A673 (cell line): Measurements from ENCODE around the gene TSTD1. TPM values are rescaled to one million over a fixed set of nuclear protein-coding genes. Genes with fewer than 3 reads are reported as not detected.
A peak's percentile ranks its signal among the peaks of the same experiment; 100 is the strongest.
"Not testable (repeated sequence)": the region's sequence is repeated elsewhere in the genome, so short reads cannot be mapped to it uniquely, and the experiment has no call there.

ENCODE experiments used
- BruUV-seq: library from RNA; stranded (reverse); fragments of 400-500 nt; replicated peaks from 2 replicates; lab custom pipeline; 2021; lab: Mats Ljungman, UMichigan
- CTCF ChIA-PET: fragments of 300-600 bp; sonication (Branson Sonifier 250); formaldehyde crosslinking; loops from one replicate; lab custom pipeline; 2022; ENCODE audit warnings: antibody characterized with exemption; lab: Charles Lee
- POLR2A ChIA-PET: fragments of 300-600 bp; sonication (Branson Sonifier 250); formaldehyde crosslinking; loops from one replicate; lab custom pipeline; 2022; ENCODE audit warnings: antibody characterized with exemption; ENCODE audit not compliant: low non-redundant PET; lab: Charles Lee
- DNase-seq: peaks from one replicate; pipeline ENCODE4 v3.0.0-alpha.2; 2015; ENCODE audit warnings: low spot score
- H3K27ac ChIP-seq: fragments of 200-600 bp; sonication (generic); 2 replicates; pipeline ENCODE4 v1.5.1; 2016; ENCODE audit warnings: mixed run types, low read depth, mild to moderate bottlenecking, mixed read lengths, antibody characterized with exemption, low read length; ENCODE audit not compliant: poor library complexity, severe bottlenecking
- H3K27me3 ChIP-seq: fragments of 200-600 bp; sonication (generic); replicated peaks from 2 replicates; pipeline ENCODE4 v1.6.1; 2017; ENCODE audit warnings: mixed run types, low read depth, mild to moderate bottlenecking, mixed read lengths, antibody characterized with exemption, low read length; ENCODE audit not compliant: insufficient read depth, poor library complexity
- H3K36me3 ChIP-seq: fragments of 200-600 bp; sonication (generic); 2 replicates; pipeline ENCODE4 v1.6.1; 2016; ENCODE audit warnings: mixed run types, mild to moderate bottlenecking, mixed read lengths, antibody characterized with exemption, low read length; ENCODE audit not compliant: insufficient read depth, poor library complexity, severe bottlenecking
- H3K4me1 ChIP-seq: fragments of 200-600 bp; sonication (generic); 2 replicates; pipeline ENCODE4 v1.6.1; 2017; ENCODE audit warnings: mixed run types, mild to moderate bottlenecking, mixed read lengths, antibody characterized with exemption, low read length; ENCODE audit not compliant: insufficient read depth, poor library complexity, severe bottlenecking
- H3K4me3 ChIP-seq: fragments of 200-600 bp; sonication (generic); 2 replicates; pipeline ENCODE4 v1.5.1; 2016; ENCODE audit warnings: low read depth, mixed run types, mild to moderate bottlenecking, mixed read lengths, low read length; ENCODE audit not compliant: poor library complexity, severe bottlenecking
- H3K9me3 ChIP-seq: fragments of 200-600 bp; sonication (generic); 2 replicates; pipeline ENCODE4 v1.6.1; 2016; ENCODE audit warnings: mixed run types, low read depth, mild to moderate bottlenecking, mixed read lengths, antibody characterized with exemption, low read length; ENCODE audit not compliant: poor library complexity, severe bottlenecking
- EZH2 ChIP-seq: fragments of 200-600 bp; sonication (generic); IDR thresholded peaks from 2 replicates; pipeline ENCODE4 v1.6.1; 2017; ENCODE audit warnings: borderline replicate concordance, low read depth, mild to moderate bottlenecking, mixed read lengths, antibody characterized with exemption, low read length; ENCODE audit not compliant: poor library complexity, severe bottlenecking
- intact Hi-C: fragments of 100-400 bp; cut with micrococcal nuclease; formaldehyde crosslinking; loops from one replicate; pipeline ENCODE4 v1.10.0; 2022; ENCODE audit not compliant: unreplicated experiment
- total RNA-seq: library from RNA; stranded (reverse); gene quantifications from 2 replicates; pipeline ENCODE4 v1.2.3, GENCODE V29; 2021
- TF ChIP-seq, protein P1 (sequence below): fragments of 300-800, 200-600 bp; sonication (generic); conservative IDR thresholded peaks from 2 replicates; pipeline ENCODE4 v1.5.1; 2017; ENCODE audit warnings: low read depth, mild to moderate bottlenecking, antibody characterized with exemption, low read length, moderate library complexity, mixed read lengths

Gene TSTD1
- total RNA-seq, 1 experiment from 2014 or later = 1.3 TPM

GRCh38 chr1:161022432-161022831 lies 16.3 kb downstream of the TSTD1 start:
- intact Hi-C loops, H3K36me3 ChIP-seq, H3K27me3 ChIP-seq, CTCF ChIA-PET, POLR2A ChIA-PET, H3K27ac ChIP-seq, H3K9me3 ChIP-seq, H3K4me1 ChIP-seq, H3K4me3 ChIP-seq, DNase-seq, BruUV-seq: not testable (repeated sequence)

GRCh38 chr1:161021970-161022353 lies 16.8 kb downstream of the TSTD1 start:
- ChIA-PET POLR2A (no interaction called here), CTCF (interaction anchor here (0.6 kb wide), 1 partner anchor 36 kb away, joined by 4 read pairs; no protein-coding TSS in a partner anchor)
- intact Hi-C loops = no loop called here
- peak overlapping the region; percentile 60 for H3K4me3 ChIP-seq
- H3K9me3 ChIP-seq = no peaks in the 10 kb centered on the region
- no TSS peak for BruUV-seq
- DNase-seq = no peak
- no peak overlapping the region for H3K27ac ChIP-seq
- no peak for TF ChIP-seq EZH2
- TF ChIP-seq, protein P1, sequence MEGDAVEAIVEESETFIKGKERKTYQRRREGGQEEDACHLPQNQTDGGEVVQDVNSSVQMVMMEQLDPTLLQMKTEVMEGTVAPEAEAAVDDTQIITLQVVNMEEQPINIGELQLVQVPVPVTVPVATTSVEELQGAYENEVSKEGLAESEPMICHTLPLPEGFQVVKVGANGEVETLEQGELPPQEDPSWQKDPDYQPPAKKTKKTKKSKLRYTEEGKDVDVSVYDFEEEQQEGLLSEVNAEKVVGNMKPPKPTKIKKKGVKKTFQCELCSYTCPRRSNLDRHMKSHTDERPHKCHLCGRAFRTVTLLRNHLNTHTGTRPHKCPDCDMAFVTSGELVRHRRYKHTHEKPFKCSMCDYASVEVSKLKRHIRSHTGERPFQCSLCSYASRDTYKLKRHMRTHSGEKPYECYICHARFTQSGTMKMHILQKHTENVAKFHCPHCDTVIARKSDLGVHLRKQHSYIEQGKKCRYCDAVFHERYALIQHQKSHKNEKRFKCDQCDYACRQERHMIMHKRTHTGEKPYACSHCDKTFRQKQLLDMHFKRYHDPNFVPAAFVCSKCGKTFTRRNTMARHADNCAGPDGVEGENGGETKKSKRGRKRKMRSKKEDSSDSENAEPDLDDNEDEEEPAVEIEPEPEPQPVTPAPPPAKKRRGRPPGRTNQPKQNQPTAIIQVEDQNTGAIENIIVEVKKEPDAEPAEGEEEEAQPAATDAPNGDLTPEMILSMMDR = no peak
- H3K36me3 ChIP-seq = no peaks in the 10 kb centered on the region
- peaks cover 9% of the 10 kb centered on the region for H3K4me1 ChIP-seq
- peaks cover 9% of the 10 kb centered on the region for H3K27me3 ChIP-seq

- H3K9me3 ChIP-seq = no peaks in the 10 kb centered on the region
- no TSS peak for BruUV-seq
- H3K4me3 ChIP-seq = peak overlapping the region; percentile 60
- TF ChIP-seq EZH2 = no peak
- TF ChIP-seq, protein P1 = no peak
- no peak overlapping the region for H3K27ac ChIP-seq
- ChIA-PET CTCF (interaction anchor here (0.6 to 0.9 kb wide), 3 partner anchors 31 to 46 kb away, joined by 4 to 9 read pairs (median 4); no protein-coding TSS in a partner anchor), POLR2A (interaction anchor here (0.6 kb wide), 1 partner anchor 111 kb away, joined by 4 read pairs; no protein-coding TSS in a partner anchor)
- peaks cover 9% of the 10 kb centered on the region for H3K4me1 ChIP-seq
- peaks cover 9% of the 10 kb centered on the region for H3K27me3 ChIP-seq
- no peaks in the 10 kb centered on the region for H3K36me3 ChIP-seq
- DNase-seq = peak; percentile 73
- intact Hi-C loops = no loop called here
These were observed 17.4 kb downstream of the TSTD1 start for GRCh38 chr1:161021165-161021969.
